GM21737 (cell line): ENCODE measurements around the gene VARS1.

Source experiments
- ATAC-seq: cut with Tn5 transposase; IDR thresholded peaks from one replicate; pipeline ENCODE4 v1.9.1; 2021; ENCODE audit warnings: mild to moderate bottlenecking, moderate library complexity; ENCODE audit not compliant: unreplicated experiment

The VARS1 gene

DNA sequence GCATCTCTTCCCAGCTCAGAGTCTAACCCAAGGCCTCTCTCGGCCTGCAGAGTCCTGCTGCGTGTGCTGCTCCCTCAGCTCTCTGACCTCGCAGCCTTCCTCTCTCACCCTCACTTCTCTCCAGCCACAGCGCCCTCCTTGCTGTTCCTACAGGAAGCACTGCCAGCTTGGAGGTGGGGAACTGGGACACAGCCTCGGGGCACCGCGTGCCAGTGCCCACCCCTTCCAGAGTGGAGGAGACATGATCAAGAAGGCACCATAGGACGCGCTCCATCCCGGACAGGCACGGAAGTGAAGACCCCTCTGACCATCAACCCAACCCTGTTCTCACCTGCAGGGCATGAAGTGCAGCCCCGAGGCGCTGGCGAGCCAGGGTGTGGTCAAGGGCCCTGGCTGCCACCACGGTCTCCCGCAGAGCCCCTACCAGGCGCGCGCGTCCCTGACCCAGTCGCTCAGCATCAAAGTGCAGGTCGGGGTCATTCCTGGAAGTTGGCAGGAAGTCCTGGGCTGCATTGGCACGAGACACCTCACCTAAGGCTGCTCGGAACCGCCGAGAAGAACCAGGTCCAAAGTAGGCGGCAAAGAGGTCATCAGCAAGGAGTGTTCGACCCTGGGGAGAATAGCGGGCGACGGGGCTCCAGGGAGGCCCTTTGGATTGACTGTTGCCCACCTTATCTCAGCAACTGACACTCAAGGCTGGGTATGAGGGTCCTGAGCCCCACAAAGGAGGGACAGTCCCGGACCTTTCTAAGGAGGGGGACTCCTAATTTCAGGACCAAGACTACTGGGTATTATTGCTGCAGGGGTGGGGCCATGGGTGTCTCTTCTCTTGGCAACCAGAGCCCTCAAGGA is 19.7 kb downstream of the VARS1 start:
- ATAC-seq: no peak

- ATAC-seq: no peak
Measured at GRCh38 chr6:31775184-31775583, 20.4 kb downstream of the VARS1 start.

DNA sequence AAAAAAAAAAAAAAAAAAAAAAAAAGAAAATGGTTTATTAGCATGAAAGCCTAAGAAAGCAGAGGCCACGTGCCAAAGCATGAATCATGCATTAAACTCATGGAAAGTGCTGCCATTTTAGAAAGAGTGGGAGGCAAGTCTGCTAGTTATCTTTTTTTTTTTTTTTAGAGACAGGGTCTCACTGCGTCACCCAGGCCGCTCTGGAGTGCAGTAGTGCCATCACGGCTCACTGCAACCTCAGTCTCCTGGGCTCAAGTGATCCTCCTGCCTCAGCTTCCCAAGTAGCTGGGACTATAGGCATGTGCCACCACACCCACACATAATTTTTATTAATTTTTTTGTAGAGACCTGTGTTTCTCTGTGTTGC is 23.6 kb downstream of the VARS1 start:
- ATAC-seq: no peak

DNA sequence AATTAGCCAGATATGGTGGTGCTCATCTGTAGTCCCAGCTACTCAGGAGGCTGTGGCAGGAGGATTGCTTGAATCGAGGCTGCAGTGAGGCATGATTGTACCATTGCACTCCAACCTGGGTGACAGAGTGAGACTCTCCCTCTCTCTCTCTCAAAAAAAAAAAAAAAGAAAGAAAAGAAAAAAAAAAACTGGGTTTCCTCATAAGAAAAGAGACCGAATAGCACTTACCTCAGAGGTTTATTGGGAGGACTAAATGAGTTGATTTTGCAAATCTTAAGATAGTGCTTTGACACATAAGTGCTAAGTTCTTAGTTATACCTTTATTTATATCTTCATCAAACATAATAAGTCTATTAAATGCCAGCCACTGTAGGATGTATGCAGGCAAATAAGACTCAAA is 24.7 kb downstream of the VARS1 start:
- ATAC-seq: no peak

GRCh38 chr6:31769684-31770371 is 25.7 kb downstream of the VARS1 start:
- no peak for ATAC-seq

DNA sequence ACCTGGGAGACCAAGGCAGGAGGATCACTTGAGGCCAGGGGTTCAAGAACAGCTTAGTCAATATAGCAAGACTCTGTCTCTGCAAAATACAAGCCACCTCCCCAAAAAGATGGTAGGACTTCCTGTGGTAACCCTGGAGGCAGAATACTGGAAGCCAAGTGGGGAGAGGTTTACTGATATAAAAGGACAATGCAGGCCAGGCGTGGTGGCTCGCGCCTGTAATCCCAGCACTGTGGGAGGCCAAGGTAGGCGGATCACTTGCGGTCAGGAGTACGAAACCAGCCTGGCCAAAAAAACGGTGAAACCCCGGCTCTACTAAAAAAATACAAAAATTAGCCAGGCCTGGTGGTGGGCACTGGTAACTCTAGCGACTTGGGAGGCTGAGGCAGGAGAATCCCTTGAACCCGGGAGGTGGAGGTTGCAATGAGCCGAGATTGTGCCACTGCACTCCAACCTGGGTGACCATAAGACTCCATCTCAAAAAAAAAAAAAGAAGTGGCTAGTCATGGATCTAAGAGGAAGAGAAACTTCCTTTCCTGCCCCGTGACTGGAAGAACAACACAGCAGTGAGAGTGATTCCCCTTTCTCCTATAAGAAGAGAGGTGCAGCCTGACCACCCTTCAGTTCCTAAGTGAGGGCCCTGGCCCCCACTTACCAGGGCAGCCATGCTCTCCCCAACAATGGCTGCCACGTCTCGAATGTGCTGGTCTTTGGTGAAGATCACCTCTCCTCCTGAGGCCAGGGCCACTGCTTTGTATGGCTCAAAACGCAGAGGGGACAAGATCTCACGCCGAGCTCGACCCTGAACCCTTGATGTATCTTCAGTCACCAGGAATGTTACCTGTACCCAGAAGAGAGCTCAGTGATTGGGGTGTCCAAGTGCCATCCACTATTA is 26.9 kb downstream of the VARS1 start:
- no peak for ATAC-seq

DNA sequence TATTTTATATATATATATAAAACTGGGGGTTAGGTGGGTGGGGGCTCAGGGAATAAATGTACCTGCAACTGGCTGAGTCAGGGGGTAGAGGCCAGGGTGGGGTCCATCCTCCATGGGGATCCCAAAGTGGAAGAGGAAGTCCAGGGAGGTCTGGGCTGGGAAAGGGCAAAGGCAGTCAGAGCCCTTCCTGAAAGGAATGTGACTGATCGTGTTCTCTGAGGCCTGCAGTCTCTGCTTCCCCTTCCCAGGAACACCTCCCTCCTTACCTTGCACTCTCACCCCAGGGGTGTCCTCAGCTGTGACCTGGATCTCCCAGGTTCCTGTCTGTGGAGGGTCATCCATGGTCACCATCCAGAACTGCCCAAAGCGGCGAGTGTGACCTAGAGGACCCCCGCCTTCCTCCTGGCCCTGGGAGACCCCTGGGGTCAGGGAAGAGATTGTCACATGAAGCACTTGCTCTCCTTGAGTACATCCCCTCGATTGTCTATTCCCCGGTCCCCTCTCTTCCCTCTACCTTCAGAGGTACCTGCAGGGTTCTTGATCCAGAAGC is 28.4 kb downstream of the VARS1 start:
- ATAC-seq: no peak

GRCh38 chr6:31765910-31766794 is 29.4 kb downstream of the VARS1 start:
- ATAC-seq: no peak

- no peak for ATAC-seq
Measured at GRCh38 chr6:31765559-31765909, 30.0 kb downstream of the VARS1 start.

DNA sequence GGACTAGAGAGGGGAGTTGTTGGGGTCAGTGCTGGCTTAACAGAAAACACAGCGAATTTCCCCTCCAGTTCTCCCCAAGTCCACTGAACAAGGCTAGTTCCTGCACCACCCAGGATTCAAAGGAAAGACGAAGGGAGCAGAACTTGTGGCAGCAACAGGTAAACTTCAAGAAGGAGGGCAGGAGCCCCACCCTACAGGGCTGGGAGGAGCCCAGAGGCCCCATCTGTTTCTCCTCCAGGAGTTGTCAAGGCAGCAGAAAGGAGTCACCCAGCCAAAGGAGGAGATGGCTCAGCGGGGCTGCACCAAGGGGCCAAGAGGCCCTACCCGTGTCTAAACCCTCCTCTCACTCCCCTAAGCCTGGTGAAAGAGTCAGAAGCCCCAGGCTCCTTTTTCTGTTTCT is 31.4 kb downstream of the VARS1 start:
- ATAC-seq: no peak

GRCh38 chr6:31763619-31763940 is 32.0 kb downstream of the VARS1 start:
- ATAC-seq: no peak

DNA sequence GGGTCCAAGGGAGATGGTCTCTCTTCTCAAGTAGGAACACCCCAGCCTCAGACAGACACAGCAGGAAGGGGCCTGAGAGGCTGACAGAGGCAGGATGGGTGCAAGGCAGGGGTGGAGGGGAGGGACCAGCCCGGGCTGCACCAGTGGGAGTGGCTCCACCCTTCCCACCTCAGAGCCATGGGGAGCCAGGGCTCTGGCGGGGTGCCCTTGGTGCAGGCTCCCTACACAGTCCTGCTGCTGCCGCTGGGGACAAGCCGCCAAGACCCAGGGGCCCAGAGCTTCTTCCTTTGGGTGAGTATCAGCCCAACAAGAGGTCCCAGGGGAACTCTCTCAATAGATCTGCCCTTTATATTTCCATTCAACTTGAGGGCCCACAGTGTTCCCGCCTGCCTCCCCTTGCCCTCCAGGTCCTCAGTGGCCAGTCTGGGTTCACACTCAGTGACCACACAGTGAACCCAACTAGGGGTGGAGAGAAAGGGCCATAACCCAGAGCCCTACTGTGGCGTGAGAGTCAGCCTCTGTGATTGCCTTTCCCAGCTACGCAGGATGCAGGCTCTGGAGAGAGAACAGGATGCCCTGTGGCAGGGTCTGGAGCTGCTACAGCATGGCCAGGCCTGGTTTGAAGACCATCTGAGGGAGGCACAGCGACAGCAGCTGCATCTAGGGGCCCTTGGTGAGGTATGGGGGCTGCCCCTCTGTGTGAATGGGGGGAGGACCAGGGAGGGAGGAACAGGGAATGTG is 32.5 kb downstream of the VARS1 start:
- no peak for ATAC-seq

- no peak for ATAC-seq
Measured at GRCh38 chr6:31762356-31762755, 33.2 kb downstream of the VARS1 start, which contains the start of gene SAPCD1. Gene SAPCD1, plus strand, starts transcription at chr6:31762656. Its CDS starts 399 bp downstream, at chr6:31763055.

DNA sequence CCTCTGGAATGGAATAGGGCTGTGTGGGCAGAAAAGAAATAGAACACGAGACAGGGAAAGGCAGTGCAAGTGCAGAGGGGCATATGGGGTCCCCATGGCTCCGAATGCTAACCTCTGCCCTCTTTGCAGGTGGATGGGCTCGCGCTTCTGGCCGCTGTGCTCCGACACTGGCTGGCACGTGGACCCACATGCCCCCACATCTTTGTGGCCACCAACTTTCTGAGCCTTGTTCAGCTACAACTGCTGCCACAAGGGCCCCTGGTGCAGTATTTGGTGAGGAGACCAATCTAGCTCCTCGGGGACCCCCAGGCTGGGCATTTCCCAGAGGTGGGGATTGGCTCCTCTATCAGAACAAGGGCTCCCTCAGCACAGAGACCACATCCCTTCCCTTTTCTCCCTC is 34.2 kb downstream of the VARS1 start:
- ATAC-seq: no peak

DNA sequence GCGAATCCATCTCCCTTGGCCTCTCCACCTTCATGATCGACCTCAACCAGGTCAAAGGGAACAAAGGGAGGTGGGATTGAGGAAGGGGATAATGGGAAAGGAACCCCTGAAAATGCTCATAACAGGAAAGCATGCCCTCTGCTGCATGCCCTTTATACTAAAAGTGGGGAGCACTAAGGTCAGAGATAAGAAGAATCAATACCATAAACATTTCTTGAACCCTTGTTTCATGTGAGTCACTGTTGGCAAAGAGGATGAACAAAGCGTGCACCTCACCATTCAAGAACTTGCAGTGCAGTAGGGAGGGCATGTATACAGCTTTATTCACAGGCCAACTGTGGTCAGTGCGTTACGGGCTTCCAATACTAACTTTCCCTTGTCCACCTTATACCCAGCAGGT is 34.8 kb downstream of the VARS1 start:
- no peak for ATAC-seq

- no peak for ATAC-seq
Measured at GRCh38 chr6:31758281-31758680, 37.3 kb downstream of the VARS1 start.

DNA sequence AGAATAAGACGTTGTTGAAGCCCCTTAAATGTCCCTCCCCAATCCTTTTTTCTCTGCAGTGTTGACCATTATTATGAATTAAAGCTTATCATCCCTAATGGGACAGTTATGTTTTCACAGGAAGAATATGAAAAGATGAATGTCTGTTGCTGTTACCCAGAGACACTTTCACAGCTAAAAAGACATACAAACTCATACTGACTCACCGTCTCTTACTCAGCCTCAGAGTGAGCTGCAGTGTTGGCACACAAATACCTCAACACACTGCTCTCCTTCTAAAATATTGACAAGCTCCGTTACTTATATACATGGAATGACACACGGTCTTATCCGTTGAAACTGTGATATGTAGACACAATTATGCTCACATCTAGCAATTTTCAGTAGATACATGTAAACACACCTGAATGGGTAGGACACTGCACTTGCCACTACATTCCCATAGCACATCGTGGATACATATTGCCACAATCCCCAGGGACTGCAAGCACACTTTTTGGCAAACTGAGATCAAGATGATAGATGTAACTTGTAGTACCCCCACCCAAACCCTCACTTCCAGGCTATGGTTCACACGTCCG is 42.7 kb downstream of the VARS1 start:
- ATAC-seq: no peak

DNA sequence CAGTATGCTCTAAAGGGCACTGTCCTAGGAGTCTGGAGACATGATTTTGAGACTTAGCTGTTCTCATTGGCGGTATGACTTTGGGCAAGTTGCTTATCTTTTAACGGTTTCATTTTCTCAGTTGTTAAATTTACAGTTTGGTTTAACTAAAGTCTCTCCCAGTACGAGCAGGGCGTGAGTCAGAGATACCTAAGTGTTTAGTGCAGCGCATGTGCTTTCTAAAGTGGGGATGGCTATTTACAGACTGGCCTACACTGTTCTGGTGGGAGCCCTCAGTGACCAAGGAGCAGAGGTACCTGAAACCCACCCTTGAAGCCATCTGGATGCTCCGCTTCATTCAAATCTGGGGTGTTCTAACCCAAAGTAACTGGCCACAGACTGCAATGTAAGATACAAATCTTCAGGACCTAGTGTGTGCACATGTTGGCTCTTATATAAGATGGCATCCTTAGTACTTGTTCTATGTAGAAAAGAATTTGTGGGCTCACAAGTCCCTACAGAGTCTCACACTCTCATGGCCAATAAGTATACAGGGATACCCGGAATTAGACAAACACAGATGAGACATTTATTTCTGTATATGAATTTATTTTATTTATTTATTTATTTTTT is 45.0 kb downstream of the VARS1 start:
- no peak for ATAC-seq
